Cortex of kidney (tissue), 1 donor: ENCODE measurements around the gene NOL11.
"Not testable (repeated sequence)": the region's sequence is repeated elsewhere in the genome, so short reads cannot be mapped to it uniquely, and the experiment has no call there.

Experiments used
- DNase-seq: peaks from one replicate; lab custom pipeline; 2025; lab: John Stamatoyannopoulos, UW

Gene NOL11

DNA sequence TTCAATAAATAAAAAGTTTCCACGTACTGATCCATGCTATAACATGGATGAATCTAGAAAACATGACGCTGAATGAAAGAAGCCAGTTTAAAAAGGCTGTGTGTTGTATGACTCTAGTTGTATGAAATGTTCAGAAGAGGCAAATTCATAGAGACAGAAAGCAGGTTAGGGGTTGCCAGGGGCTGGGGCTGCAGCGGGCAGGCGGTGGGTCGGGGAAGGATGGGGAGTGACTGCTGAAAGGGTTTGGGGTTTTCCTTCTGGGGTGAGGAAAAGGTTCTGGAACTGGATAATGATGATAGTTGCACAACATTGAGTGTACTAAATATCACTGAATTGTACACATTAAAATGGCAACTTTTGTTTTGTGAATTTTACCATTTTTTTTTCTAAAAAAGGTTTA, 36.3 kb downstream of the NOL11 start:
- no peak for DNase-seq

GRCh38 chr17:67754686-67755085, 37.0 kb downstream of the NOL11 start:
- not testable (repeated sequence) for DNase-seq

DNA sequence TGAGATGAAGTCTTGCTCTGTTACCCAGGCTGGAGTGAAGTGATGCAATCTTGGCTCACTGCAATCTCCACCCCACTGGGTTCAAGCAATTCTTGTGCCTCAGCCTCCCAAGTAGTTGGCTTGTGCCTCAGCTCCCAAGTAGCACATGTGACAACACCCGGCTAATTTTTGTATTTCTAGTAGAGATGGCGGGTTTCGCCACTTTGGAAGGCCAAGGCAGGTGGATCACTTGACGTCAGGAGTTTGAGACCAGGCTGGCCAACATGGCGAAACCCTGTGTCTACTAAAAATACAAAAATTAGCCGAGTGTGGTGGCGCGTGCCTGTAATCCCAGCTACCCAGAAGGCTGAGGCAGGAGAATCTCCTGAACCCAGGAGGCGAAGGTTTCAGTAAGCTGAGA, 39.0 kb downstream of the NOL11 start:
- not testable (repeated sequence) for DNase-seq

DNA sequence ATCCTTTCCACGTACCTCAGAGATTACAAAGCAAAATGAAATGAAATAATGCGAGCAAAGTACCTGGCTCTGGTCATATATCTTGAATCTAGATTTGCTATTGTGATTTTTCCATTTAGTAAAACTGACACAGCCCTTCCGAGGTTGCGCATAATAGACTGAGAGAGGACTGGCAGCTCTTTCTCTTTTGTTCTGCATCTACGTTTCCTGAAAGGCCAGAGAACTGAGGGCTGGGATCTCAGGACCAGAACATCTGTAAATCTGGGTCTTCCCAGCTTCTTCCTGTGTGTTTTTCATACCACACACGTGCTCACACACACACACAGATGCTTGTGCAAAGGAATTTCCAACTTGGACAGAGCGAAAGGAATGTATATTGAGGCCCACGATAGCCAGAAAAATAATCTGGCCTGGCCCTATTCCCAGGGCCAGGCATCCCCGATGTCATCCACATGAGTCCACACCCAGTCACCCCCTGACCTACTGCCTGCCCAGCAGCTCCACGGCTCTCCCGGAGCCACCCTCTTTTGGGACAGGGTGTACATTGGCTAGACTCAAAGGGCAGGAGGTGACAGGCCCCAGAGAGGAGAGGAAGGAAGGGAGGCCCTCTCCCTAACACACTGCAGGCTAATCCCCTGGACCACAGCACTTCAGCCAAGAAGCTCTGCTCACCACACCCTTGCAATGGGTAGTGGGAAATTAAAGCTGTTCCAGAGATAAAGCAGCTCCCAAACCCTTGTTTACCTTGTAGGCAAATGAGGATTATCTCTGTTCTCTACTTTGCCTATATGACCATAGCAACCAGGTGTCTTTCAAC, 41.8 kb downstream of the NOL11 start:
- DNase-seq, result no peak

GRCh38 chr17:67765623-67766022, 47.9 kb downstream of the NOL11 start:
- DNase-seq, result no peak

DNA sequence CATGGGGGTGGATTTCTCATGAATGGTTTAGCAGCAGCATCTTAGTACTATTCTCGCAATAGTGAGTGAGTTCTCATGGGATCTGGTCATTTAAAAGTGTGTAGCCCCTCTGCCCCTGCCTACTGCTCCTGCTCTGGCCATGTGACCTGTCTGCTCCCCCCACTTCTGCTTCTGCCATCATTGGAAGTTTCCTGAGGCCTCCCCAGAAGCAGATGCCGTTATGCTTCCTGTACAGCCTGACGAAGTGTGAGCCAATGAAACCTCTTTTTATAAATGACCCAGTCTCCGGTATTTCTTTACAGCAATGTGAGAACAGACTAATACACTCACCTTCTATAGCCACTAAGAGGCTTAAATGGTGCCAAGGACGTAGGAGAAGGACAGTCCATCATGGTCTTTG, 51.5 kb downstream of the NOL11 start:
- DNase-seq, result no peak

DNA sequence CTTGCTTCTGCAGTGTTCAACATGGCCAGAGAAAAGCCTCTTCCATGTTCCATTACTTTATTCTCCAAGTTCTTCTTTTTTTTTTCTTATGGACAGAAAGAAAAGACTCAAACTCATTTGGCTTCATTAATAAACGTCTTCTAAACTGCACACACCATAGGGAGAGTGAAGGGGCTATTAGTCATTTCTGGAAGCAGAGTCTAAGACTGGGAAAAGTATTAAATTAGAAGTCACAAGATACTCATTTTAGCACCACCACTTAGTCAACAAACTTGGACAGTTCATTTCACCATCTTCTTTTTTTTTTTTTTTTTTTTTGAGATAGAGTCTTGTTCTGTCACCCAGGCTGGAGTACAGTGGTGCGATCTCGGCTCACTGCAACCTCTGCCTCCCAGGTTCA, 52.8 kb downstream of the NOL11 start:
- DNase-seq, result no peak

DNA sequence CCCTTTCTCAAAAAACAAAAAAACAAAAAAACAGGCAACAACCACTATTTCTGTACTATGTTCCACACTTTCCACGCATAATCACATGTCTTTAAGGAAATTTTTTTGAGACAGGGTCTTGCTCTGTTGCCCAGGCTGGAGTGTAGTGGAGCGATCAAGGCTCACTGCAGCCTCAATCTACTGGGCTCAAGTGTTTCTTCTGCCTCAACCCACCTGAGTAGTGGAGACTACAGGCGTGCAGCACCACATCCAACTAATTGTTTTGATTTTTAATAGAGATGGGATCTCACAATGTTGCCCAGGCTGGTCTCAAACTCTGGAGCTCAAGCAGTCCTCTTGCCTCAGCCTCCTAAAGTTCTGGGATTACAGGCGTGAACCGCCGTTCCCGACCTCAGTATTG, 54.9 kb downstream of the NOL11 start:
- no peak for DNase-seq

- DNase-seq, result no peak
Measured at GRCh38 chr17:67773246-67773645, 55.5 kb downstream of the NOL11 start.

GRCh38 chr17:67779098-67779672, 61.4 kb downstream of the NOL11 start:
- no peak for DNase-seq

DNA sequence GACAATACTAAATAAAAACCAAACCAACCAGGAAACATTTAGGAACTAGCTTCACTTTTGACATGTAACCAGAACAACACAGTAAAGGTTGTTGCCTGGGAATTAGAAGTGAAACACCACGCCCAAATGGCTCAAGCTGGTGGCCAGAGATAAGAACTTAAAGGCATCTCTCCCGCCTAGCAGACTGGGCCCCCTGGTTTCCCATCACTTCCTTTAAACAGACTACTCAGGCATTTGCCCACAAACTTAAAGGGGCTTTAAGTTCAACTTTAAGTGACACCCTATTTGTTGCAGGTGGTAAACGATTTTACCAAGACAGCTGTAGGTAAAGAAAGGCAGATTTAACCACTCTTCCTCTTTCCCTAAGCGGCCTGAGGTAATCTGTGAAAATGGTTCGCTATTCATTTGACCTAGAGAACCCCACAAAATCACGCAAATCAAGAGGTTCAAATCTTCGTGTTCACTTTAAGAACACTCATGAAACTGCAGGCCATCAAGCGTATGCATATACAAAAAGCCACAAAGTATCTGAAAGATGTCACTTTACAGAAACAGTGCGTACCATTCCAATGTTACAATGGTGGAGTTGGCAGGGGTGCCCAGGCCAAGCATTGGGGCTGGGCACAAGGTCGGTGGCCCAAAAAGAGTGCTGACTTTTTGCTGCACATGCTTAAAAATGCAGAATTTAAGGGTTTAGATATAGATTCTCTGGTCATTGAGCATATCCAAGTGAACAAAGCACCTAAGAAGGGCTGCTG, 66.8 kb downstream of the NOL11 start:
- DNase-seq, result no peak

GRCh38 chr17:67785122-67785477, 67.4 kb downstream of the NOL11 start:
- DNase-seq, result no peak

- no peak for DNase-seq
Measured at GRCh38 chr17:67785504-67785903, 67.8 kb downstream of the NOL11 start.
